Measurements from ENCODE around the gene SSBP2.

DNA sequence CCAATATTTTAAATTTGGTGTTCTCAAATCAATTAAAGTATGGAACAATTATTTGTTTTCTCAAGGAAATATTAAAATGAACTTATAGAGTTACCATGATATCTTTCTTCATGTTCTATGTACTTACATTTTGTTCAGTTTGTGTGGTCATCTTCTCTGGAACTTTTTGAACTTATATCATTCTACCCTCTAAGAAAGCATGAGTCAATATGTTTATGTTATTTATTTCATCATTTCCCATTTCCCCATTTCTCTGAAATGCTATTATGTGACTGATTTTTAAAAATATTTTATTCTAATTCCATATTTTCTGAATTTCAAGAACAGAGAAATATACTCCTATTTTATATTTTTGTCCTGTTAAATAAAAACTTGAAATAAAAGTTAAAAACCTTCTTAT lies 233.4 kb downstream of the SSBP2 start:
- TF ChIP-seq, protein P1, sequence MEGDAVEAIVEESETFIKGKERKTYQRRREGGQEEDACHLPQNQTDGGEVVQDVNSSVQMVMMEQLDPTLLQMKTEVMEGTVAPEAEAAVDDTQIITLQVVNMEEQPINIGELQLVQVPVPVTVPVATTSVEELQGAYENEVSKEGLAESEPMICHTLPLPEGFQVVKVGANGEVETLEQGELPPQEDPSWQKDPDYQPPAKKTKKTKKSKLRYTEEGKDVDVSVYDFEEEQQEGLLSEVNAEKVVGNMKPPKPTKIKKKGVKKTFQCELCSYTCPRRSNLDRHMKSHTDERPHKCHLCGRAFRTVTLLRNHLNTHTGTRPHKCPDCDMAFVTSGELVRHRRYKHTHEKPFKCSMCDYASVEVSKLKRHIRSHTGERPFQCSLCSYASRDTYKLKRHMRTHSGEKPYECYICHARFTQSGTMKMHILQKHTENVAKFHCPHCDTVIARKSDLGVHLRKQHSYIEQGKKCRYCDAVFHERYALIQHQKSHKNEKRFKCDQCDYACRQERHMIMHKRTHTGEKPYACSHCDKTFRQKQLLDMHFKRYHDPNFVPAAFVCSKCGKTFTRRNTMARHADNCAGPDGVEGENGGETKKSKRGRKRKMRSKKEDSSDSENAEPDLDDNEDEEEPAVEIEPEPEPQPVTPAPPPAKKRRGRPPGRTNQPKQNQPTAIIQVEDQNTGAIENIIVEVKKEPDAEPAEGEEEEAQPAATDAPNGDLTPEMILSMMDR (IDR thresholded peaks at IDR 0.05 in 2 of 3, conservative IDR thresholded peaks at IDR 0.05 in 1 of 3; ENCODE audit: borderline replicate concordance in 1 of 3, insufficient read depth in 1 of 3, low read depth in 2 of 3, low read length in 2 of 3), result no peak
- TF ChIP-seq YY1 (IDR thresholded peaks at IDR 0.05; ENCODE audit: extremely low read depth, insufficient replicate concordance, low read depth, low read length), result no peak
- TF ChIP-seq JUND (IDR thresholded peaks at IDR 0.05), result no peak
- TF ChIP-seq EGR1 (IDR thresholded peaks at IDR 0.05; ENCODE audit: low read depth), result no peak
- no peak for TF ChIP-seq ZNF274 (IDR thresholded peaks at IDR 0.05; ENCODE audit: low read depth, low read length)
- TF ChIP-seq REST (IDR thresholded peaks at IDR 0.05; ENCODE audit: low read depth), result no peak
- no peak for TF ChIP-seq EZH2 (IDR thresholded peaks at IDR 0.05)

All from HCT116 (cell line).